HepG2 (cell line): ENCODE data around the gene PIGO. TPM values are rescaled to one million over a fixed set of nuclear protein-coding genes. Genes with fewer than 3 reads are reported as not detected.

Experiments used
- ATAC-seq: fragments of 200-7000 bp; cut with Tn5 transposase; 3 replicates; pipeline ENCODE4 v1.9.1; 2020; ENCODE audit warnings: mild to moderate bottlenecking, moderate library complexity
- BruUV-seq: library from RNA; stranded (reverse); fragments of 400-500 nt; replicated peaks from 2 replicates; lab custom pipeline; 2021; lab: Mats Ljungman, UMichigan
- CTCF ChIA-PET: fragments of 300-600 bp; formaldehyde crosslinking; extraction: SDS; loops from one replicate; lab custom pipeline; 2021; ENCODE audit warnings: low total read pairs, inconsistent platforms, low intra/inter-chr PET ratio; lab: Yijun Ruan, JAX
- POLR2A ChIA-PET: fragments of 350-600 bp; sonication (Branson Sonifier 250); formaldehyde crosslinking; loops from one replicate; lab custom pipeline; 2020; ENCODE audit warnings: antibody characterized with exemption, inconsistent platforms; lab: Yijun Ruan, JAX
- DNase-seq: peaks from one replicate; pipeline ENCODE4 v3.0.0-alpha.2; 2015; ENCODE audit warnings: low spot score
- FAIRE-seq: peaks from 3 replicates; lab custom pipeline; 2011; peaks lifted over from hg19 to GRCh38; lab: Jason Lieb, UNC
- H2AFZ ChIP-seq: one replicate; pipeline ENCODE4 v1.6.1; 2011; ENCODE audit warnings: low read length, inconsistent platforms
- H3K27ac ChIP-seq: fragments of 300-600 bp; 3 replicates; pipeline ENCODE4 v1.8.0; 2011; ENCODE audit warnings: mixed run types, mild to moderate bottlenecking, mixed read lengths, low read length, inconsistent platforms; ENCODE audit not compliant: insufficient read depth; ENCODE audit errors: extremely low read length
- H3K27me3 ChIP-seq, 2 experiments: fragments of 200-600 bp in 1 of 2; 2 replicates in 1 of 2; 3 replicates in 1 of 2; pipeline versions ENCODE4 v1.6.0 to v1.8.0; 2011; ENCODE audit warnings: low read length in 2 of 2, mild to moderate bottlenecking in 2 of 2, moderate library complexity in 2 of 2, inconsistent platforms in 1 of 2; ENCODE audit not compliant: insufficient read depth in 2 of 2, control insufficient read depth in 1 of 2
- H3K36me3 ChIP-seq, 2 experiments: fragments of 200-600 bp in 1 of 2; replicated peaks in 1 of 2; 2 replicates in 1 of 2; 3 replicates in 1 of 2; pipeline versions ENCODE4 v1.5.1 to v1.8.0; 2011; ENCODE audit warnings: low read length in 2 of 2, inconsistent platforms in 1 of 2; ENCODE audit not compliant: insufficient read depth in 2 of 2, control insufficient read depth in 1 of 2
- H3K4me1 ChIP-seq: 2 replicates; pipeline ENCODE4 v1.5.1; 2012; ENCODE audit warnings: low read length, inconsistent platforms; ENCODE audit not compliant: insufficient read depth
- H3K4me2 ChIP-seq: 2 replicates; pipeline ENCODE4 v1.6.0; 2011; ENCODE audit warnings: low read depth, low read length, inconsistent platforms
- H3K4me3 ChIP-seq, 3 experiments: fragments of 200-600 bp in 1 of 3; sonication (generic), shearing (Covaris generic) in 1 of 3; replicated peaks in 1 of 3; 2 replicates each; pipeline ENCODE4 v1.5.1; 2011 to 2016; ENCODE audit warnings: low read length in 3 of 3, inconsistent platforms in 2 of 3, low read depth in 2 of 3, mild to moderate bottlenecking in 2 of 3, control low read depth in 1 of 3, mixed read lengths in 1 of 3; ENCODE audit not compliant: insufficient read depth in 1 of 3
- H3K79me2 ChIP-seq: one replicate; pipeline ENCODE4 v1.6.1; 2011; ENCODE audit warnings: low read length, inconsistent platforms; ENCODE audit not compliant: insufficient read depth
- H3K9ac ChIP-seq: 2 replicates; pipeline ENCODE4 v1.6.0; 2011; ENCODE audit warnings: mild to moderate bottlenecking, low read depth, low read length, inconsistent platforms; ENCODE audit not compliant: insufficient read depth
- H3K9me3 ChIP-seq: 2 replicates; pipeline ENCODE4 v1.5.1; 2012; ENCODE audit warnings: mild to moderate bottlenecking, low read length
- H4K20me1 ChIP-seq: 2 replicates; pipeline ENCODE4 v1.6.0; 2011; ENCODE audit warnings: inconsistent platforms, mild to moderate bottlenecking, low read length, moderate library complexity; ENCODE audit not compliant: insufficient read depth
- ISX ChIP-seq: sonication (generic); formaldehyde crosslinking; conservative IDR thresholded peaks from 2 replicates; pipeline ENCODE4 v1.5.0; 2020; ENCODE audit warnings: missing genetic modification reagents
- KLF12 ChIP-seq: sonication (generic); formaldehyde crosslinking; IDR thresholded peaks from 2 replicates; pipeline ENCODE4 v1.4.0; 2020; ENCODE audit warnings: missing genetic modification reagents, borderline replicate concordance
- KLF9 ChIP-seq: IDR thresholded peaks from 2 replicates; pipeline ENCODE4 v1.6.1; 2016; ENCODE audit warnings: low read depth
- NAIF1 ChIP-seq: sonication (generic); formaldehyde crosslinking; IDR thresholded peaks from 2 replicates; pipeline ENCODE4 v1.5.0; 2020; ENCODE audit warnings: mild to moderate bottlenecking, missing genetic modification reagents, borderline replicate concordance
- NBN ChIP-seq: fragments of 450-650 bp; conservative IDR thresholded peaks from 2 replicates; pipeline ENCODE4 v1.6.1; 2017
- NR3C1 ChIP-seq: sonication (generic); formaldehyde crosslinking; IDR thresholded peaks from 2 replicates; pipeline ENCODE4 v1.4.0; 2020; ENCODE audit warnings: missing genetic modification reagents
- REPIN1 ChIP-seq: sonication (generic); formaldehyde crosslinking; IDR thresholded peaks from 2 replicates; pipeline ENCODE4 v1.8.0; 2022; ENCODE audit warnings: missing genetic modification reagents, low read depth, mild to moderate bottlenecking, borderline replicate concordance
- SMARCE1 ChIP-seq: fragments of 450-650 bp; IDR thresholded peaks from 2 replicates; pipeline ENCODE4 v1.6.1; 2017; ENCODE audit warnings: borderline replicate concordance
- XBP1 ChIP-seq: sonication (generic); formaldehyde crosslinking; IDR thresholded peaks from 2 replicates; pipeline ENCODE4 v1.5.0; 2020; ENCODE audit warnings: missing genetic modification reagents
- ZNF556 ChIP-seq: sonication (generic); formaldehyde crosslinking; IDR thresholded peaks from 2 replicates; pipeline ENCODE4 v1.4.0; 2020; ENCODE audit warnings: mild to moderate bottlenecking, missing genetic modification reagents, borderline replicate concordance
- ZNF558 ChIP-seq: sonication (generic); formaldehyde crosslinking; IDR thresholded peaks from 2 replicates; pipeline ENCODE4 v1.9.0; 2022; ENCODE audit warnings: mild to moderate bottlenecking, missing genetic modification reagents, borderline replicate concordance
- WGBS: methylation state at CpG from one replicate; pipeline ENCODE4 v1.1.6; 2017; ENCODE audit warnings: low lambda C conversion rate; 5-methylcytosine and 5-hydroxymethylcytosine counted together
- in situ Hi-C: cut with HindIII; loops from 2 replicates; pipeline ENCODE4 v1.10.0; 2017; ENCODE audit warnings: low pct_unique_long_range_greater_than_20kb; ENCODE audit not compliant: extremely low pct_ligation_motif_present
- intact Hi-C: fragments of 100-400 bp; cut with micrococcal nuclease; formaldehyde crosslinking; loops from one replicate; pipeline ENCODE4 v1.10.0; 2022; ENCODE audit not compliant: unreplicated experiment
- polyA plus RNA-seq, 8 experiments: library from polyadenylated mRNA; depleted of rRNA in 3 of 8; stranded (reverse) in 7 of 8; unstranded in 1 of 8; fragments of >200 nt; fragmentation: Illumina TruSeq in 4 of 8; extraction: Trizol in 4 of 8; gene quantifications; 2 replicates each; pipeline versions ENCODE4 v1.2.1 to v1.2.3, GENCODE V29; 2011 to 2016; ENCODE audit warnings: low read depth in 4 of 8, missing spikeins in 1 of 8, mixed read lengths in 1 of 8; ENCODE audit not compliant: insufficient read depth in 1 of 8
- total RNA-seq, 5 experiments: library from RNA; depleted of rRNA; stranded (reverse); fragments of >200 nt; fragmentation: Illumina TruSeq; extraction: Trizol; gene quantifications; 2 replicates each; pipeline ENCODE4 v1.2.3, GENCODE V29; 2016; ENCODE audit warnings: low read depth in 1 of 5
- TF ChIP-seq, protein P1 (sequence below): sonication (generic); formaldehyde crosslinking; IDR thresholded peaks from 2 replicates; pipeline ENCODE4 v1.5.0; 2020; ENCODE audit warnings: missing genetic modification reagents
- TF ChIP-seq, protein P2 (sequence below): sonication (generic); formaldehyde crosslinking; IDR thresholded peaks from 2 replicates; pipeline ENCODE4 v1.5.1; 2020; ENCODE audit warnings: mild to moderate bottlenecking, missing genetic modification reagents, moderate library complexity
- TF ChIP-seq, protein P3 (sequence below): sonication (generic); formaldehyde crosslinking; IDR thresholded peaks from 2 replicates; pipeline ENCODE4 v1.9.0; 2022; ENCODE audit warnings: low read depth, missing genetic modification reagents
- TF ChIP-seq, protein P4 (sequence below): sonication (generic); formaldehyde crosslinking; IDR thresholded peaks from 2 replicates; pipeline ENCODE4 v1.9.0; 2021; ENCODE audit warnings: missing genetic modification reagents, borderline replicate concordance
- TF ChIP-seq, protein P5 (sequence below): sonication (generic); formaldehyde crosslinking; IDR thresholded peaks from 2 replicates; pipeline ENCODE4 v1.4.0; 2020; ENCODE audit warnings: mild to moderate bottlenecking, missing genetic modification reagents, borderline replicate concordance

Gene PIGO
- total and polyA plus RNA-seq, 2 of the 13 experiments (the other 11 are each of a cell fraction or from before 2014, with no cell fraction given): 20.5 to 26.2 TPM

DNA sequence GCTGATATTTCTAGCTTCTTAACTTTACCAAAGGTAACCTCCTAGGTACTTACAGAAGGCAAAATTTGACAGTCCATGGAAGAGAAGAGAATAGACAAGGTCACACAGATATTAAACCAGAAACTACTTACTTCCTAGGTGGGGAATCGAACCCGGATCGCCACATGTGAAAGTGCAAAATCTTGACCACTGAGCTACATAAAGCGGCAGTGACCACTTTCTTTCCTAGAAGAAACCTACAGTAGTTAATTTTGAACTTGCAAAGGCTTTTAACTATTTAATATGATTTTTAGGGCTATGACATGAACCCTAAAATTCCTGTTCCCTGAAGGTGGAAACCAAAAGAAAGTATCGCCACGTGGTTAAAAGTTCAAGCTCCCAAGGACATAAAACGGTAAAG lies 39.6 kb upstream of the PIGO start (continued):
- TF ChIP-seq, protein P1, sequence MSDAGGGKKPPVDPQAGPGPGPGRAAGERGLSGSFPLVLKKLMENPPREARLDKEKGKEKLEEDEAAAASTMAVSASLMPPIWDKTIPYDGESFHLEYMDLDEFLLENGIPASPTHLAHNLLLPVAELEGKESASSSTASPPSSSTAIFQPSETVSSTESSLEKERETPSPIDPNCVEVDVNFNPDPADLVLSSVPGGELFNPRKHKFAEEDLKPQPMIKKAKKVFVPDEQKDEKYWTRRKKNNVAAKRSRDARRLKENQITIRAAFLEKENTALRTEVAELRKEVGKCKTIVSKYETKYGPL (CRISPR knock-in tag): no peak
- TF ChIP-seq XBP1 (CRISPR knock-in tag): no peak
- TF ChIP-seq REPIN1: no peak

DNA sequence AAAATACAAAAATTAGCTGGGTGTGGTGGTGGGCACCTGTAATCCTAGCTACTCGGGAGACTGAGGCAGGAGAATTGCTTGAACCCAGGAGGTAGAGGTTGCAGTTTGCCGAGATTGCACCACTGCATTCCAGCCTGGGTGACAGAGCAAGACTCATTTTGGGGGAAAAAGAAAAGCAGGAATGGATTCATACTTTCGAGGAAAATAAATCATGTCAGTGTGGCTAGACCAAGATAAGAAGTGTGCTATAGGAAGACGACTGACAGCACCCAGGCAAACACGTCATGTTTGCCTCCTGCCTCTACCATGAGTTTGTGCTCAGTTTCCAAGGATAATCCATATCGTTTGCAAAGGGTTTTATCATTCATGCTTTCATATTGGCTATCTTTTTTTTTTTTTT lies 38.5 kb upstream of the PIGO start:
- Histone ChIP-seq H3K9ac (no peak overlapping the region), H3K4me1 (peaks cover 19% of the 10 kb centered on the region), H3K27me3 (peaks cover 0 to 5% of the 10 kb centered on the region in 2 experiments; a peak in 1 of 5 replicates), H3K79me2 (no peaks in the 10 kb centered on the region), H2AFZ (no peak overlapping the region), H3K4me3 (no peak overlapping the region), H3K27ac (no peak overlapping the region), H3K9me3 (peaks cover 6% of the 10 kb centered on the region), H4K20me1 (no peaks in the 10 kb centered on the region), H3K36me3 (no peaks in the 10 kb centered on the region), H3K4me2 (no peak overlapping the region)
- WGBS: 14% methylated on average over 6 of the region's 6 CpGs
- intact Hi-C loops (no loop called here), in situ Hi-C loops (no loop called here)
- DNase-seq (no peak), ATAC-seq (no peak), FAIRE-seq (no peak)
- BruUV-seq: no TSS peak
- CTCF ChIA-PET: no interaction called here
- POLR2A ChIA-PET: no interaction called here
- TF ChIP-seq, protein P2, sequence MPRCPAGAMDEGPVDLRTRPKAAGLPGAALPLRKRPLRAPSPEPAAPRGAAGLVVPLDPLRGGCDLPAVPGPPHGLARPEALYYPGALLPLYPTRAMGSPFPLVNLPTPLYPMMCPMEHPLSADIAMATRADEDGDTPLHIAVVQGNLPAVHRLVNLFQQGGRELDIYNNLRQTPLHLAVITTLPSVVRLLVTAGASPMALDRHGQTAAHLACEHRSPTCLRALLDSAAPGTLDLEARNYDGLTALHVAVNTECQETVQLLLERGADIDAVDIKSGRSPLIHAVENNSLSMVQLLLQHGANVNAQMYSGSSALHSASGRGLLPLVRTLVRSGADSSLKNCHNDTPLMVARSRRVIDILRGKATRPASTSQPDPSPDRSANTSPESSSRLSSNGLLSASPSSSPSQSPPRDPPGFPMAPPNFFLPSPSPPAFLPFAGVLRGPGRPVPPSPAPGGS (CRISPR knock-in tag): no peak
- TF ChIP-seq, protein P3, sequence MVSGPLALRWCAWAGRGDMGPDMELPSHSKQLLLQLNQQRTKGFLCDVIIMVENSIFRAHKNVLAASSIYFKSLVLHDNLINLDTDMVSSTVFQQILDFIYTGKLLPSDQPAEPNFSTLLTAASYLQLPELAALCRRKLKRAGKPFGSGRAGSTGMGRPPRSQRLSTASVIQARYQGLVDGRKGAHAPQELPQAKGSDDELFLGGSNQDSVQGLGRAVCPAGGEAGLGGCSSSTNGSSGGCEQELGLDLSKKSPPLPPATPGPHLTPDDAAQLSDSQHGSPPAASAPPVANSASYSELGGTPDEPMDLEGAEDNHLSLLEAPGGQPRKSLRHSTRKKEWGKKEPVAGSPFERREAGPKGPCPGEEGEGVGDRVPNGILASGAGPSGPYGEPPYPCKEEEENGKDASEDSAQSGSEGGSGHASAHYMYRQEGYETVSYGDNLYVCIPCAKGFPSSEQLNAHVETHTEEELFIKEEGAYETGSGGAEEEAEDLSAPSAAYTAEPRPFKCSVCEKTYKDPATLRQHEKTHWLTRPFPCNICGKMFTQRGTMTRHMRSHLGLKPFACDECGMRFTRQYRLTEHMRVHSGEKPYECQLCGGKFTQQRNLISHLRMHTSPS (CRISPR knock-in tag): no peak
- TF ChIP-seq ISX (CRISPR knock-in tag) (no peak), NAIF1 (CRISPR knock-in tag) (no peak), KLF9 (no peak), SMARCE1 (no peak), NBN (no peak), KLF12 (no peak), ZNF556 (CRISPR knock-in tag) (no peak), ZNF558 (CRISPR knock-in tag) (no peak), NR3C1 (CRISPR knock-in tag) (no peak)
- TF ChIP-seq, protein P4, sequence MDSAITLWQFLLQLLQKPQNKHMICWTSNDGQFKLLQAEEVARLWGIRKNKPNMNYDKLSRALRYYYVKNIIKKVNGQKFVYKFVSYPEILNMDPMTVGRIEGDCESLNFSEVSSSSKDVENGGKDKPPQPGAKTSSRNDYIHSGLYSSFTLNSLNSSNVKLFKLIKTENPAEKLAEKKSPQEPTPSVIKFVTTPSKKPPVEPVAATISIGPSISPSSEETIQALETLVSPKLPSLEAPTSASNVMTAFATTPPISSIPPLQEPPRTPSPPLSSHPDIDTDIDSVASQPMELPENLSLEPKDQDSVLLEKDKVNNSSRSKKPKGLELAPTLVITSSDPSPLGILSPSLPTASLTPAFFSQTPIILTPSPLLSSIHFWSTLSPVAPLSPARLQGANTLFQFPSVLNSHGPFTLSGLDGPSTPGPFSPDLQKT (CRISPR knock-in tag): no peak
- TF ChIP-seq, protein P5, sequence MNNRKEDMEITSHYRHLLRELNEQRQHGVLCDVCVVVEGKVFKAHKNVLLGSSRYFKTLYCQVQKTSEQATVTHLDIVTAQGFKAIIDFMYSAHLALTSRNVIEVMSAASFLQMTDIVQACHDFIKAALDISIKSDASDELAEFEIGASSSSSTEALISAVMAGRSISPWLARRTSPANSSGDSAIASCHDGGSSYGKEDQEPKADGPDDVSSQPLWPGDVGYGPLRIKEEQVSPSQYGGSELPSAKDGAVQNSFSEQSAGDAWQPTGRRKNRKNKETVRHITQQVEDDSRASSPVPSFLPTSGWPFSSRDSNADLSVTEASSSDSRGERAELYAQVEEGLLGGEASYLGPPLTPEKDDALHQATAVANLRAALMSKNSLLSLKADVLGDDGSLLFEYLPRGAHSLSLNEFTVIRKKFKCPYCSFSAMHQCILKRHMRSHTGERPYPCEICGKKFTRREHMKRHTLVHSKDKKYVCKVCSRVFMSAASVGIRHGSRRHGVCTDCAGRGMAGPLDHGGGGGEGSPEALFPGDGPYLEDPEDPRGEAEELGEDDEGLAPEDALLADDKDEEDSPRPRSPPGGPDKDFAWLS (CRISPR knock-in tag): no peak
